ENCODE measurements around the gene CAMSAP1.
A peak's percentile ranks its signal among the peaks of the same experiment; 100 is the strongest.
"Not testable (repeated sequence)": the region's sequence is repeated elsewhere in the genome, so short reads cannot be mapped to it uniquely, and the experiment has no call there.

Gene CAMSAP1, protein sequence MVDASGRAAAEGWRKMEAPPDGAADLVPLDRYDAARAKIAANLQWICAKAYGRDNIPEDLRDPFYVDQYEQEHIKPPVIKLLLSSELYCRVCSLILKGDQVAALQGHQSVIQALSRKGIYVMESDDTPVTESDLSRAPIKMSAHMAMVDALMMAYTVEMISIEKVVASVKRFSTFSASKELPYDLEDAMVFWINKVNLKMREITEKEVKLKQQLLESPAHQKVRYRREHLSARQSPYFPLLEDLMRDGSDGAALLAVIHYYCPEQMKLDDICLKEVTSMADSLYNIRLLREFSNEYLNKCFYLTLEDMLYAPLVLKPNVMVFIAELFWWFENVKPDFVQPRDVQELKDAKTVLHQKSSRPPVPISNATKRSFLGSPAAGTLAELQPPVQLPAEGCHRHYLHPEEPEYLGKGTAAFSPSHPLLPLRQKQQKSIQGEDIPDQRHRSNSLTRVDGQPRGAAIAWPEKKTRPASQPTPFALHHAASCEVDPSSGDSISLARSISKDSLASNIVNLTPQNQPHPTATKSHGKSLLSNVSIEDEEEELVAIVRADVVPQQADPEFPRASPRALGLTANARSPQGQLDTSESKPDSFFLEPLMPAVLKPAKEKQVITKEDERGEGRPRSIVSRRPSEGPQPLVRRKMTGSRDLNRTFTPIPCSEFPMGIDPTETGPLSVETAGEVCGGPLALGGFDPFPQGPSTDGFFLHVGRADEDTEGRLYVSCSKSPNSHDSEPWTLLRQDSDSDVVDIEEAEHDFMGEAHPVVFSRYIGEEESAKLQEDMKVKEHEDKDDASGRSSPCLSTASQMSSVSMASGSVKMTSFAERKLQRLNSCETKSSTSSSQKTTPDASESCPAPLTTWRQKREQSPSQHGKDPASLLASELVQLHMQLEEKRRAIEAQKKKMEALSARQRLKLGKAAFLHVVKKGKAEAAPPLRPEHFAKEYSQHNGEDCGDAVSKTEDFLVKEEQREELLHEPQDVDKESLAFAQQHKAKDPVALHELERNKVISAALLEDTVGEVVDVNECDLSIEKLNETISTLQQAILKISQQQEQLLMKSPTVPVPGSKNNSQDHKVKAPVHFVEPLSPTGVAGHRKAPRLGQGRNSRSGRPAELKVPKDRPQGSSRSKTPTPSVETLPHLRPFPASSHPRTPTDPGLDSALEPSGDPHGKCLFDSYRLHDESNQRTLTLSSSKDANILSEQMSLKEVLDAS (N-terminal part only)

DNA sequence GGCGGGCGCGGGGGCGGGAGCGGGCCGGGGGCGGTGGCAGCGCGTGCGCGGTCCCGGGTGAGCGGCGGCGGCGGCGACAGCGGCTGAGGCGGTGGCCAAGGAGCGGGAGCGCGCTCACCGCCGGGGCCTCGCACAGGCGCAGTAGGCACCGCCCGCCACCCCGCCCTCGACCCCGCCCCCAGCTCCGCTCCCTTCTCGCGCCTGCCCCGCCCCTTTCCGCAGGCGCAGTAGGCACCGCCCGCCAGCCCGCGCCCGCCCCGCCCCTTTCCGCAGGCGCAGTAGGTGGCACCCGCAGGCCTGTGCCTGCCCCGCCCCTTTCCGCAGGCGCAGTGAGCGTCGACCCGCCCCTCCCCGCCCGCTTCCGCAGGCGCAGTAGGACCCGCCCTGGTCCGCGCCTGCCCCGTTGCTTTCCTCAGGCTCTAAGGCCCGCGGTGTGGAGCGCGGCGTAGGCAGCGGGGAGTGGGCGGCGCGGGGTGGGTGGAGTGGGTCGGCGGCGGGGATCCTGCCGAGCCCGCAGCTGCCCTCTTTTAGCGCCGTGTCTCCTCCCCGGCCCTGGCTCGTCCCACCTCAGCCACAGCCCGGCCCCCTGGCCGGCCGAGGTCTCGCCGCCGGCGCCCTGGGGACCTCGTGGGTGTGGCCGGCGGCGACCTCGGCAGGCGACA is at the start of gene CAMSAP1:
TSS of gene CAMSAP1 (minus strand) at position 116 of the 662 bp plus-strand sequence. CDS start 387 bp downstream, outside the sequence.
- intact Hi-C loops (cut with micrococcal nuclease): loop anchor here (2.0 kb wide), 1 partner anchor 19 kb away; no protein-coding TSS in a partner anchor
- peak within 1 kb of the TSS; percentile 70 for H3K4me3 Mint-ChIP-seq
- peak within 1 kb of the TSS; percentile 61 for H3K27ac Mint-ChIP-seq

DNA sequence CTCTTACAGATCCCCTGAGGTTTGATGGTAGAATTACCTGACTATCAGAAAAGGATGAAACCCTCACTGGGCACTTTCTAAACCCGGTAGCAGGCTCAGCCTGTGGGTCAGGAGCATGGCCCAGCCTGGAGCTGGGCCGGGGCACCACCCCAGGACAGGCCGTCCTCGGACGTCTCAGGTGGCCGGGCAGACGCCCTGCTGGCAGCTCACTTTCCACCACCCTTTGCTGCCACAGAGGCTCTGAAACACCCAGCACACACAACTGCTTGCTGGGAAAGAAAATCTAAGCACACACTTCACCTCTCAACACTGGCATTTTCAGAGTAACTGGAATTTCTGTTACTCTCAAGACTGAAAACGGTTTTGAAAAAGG is 49.4 kb upstream of the CAMSAP1 start:
- Mint-ChIP-seq H3K27ac (peak overlapping the region; percentile 16), H3K9me3 (no peaks in the 10 kb centered on the region), H3K4me1 (ENCODE audit: low read depth) (peaks cover 40% of the 10 kb centered on the region), H3K36me3 (ENCODE audit: low read depth) (peaks cover 72% of the 10 kb centered on the region), H3K27me3 (no peaks in the 10 kb centered on the region), H3K4me3 (no peak overlapping the region)
- intact Hi-C loops (cut with micrococcal nuclease): no loop called here

More for the DNA sequence above, at the start of gene CAMSAP1:
- H3K27me3 Mint-ChIP-seq: no peaks in the 10 kb centered on the region
- H3K36me3 Mint-ChIP-seq (ENCODE audit: low read depth): peaks cover 42% of the 10 kb centered on the region
- no peaks in the 10 kb centered on the region for H3K9me3 Mint-ChIP-seq
- H3K4me1 Mint-ChIP-seq (ENCODE audit: low read depth): peaks cover 79% of the 10 kb centered on the region

DNA sequence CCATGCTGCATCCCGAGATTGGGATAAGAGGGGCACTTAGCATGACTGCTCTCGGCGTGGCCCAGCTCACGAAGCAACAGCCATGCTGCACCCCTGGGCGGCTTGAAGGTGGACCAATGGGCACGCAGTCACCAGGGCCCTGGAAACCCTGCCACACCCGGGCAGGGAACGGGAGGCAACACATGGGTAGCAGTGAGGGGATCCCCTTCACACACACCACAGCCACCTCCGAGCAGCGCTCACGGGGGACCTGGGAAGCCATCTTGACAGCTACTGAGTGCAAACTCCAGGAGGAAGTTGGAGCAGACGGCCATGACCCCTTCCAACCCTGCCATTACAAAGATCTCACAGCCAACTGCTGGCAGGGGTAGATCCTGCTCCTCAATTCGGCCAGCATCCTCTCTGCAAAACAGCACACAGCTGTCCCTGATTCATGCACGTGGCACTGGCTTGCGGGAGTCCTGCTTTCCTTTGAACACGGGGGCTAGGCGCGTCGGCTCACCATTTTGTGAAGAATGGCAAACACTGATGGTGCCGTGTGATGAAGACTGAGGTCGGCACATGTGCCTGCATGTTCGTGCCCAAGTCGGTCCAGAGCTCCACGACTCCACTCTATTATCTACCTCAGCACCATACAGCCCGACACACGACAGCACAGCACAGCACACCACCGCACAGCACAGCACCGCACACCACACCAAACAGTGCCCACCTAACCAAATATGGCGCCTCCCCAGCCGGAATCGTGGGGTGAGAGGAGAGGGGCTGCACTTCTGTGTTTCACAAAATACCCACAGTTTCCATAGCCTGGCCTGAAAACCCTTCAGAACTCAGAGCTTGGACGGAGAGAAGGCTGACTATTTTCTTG is 48.8 kb upstream of the CAMSAP1 start:
- Mint-ChIP-seq H3K27ac (peak overlapping the region; percentile 16), H3K36me3 (ENCODE audit: low read depth) (peaks cover 78% of the 10 kb centered on the region), H3K27me3 (no peaks in the 10 kb centered on the region), H3K4me1 (ENCODE audit: low read depth) (peaks cover 34% of the 10 kb centered on the region), H3K9me3 (no peaks in the 10 kb centered on the region), H3K4me3 (no peak overlapping the region)
- intact Hi-C loops (cut with micrococcal nuclease): no loop called here

DNA sequence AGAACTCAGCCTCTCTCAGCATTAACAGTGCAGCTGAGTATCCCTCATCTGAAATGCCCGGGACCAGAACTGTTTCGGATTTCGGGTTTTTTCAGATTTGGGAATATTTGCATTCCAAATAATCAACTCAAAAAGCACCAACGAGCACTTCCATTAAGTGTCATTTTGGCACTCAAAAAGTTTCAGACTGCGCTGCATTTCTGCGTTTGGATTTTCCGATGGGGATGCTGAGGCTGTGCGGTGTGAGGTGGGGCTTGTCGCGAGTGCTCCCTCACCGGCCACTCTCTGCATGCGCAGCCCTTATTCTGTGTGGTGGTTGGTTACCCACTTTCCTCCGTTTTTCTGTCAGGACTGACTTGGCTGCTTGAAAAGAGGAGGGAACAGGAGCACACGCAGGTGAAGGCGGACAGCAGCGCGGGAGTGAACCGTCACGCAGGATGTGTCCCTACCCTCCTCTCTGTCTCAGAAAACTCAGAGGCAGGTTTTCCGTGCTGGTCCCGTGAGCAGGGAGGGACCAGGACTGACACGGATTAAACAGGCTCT is 45.4 kb upstream of the CAMSAP1 start:
- no peak overlapping the region for H3K27ac Mint-ChIP-seq
- H3K36me3 Mint-ChIP-seq (ENCODE audit: low read depth): peaks cover 96% of the 10 kb centered on the region
- no peak overlapping the region for H3K4me3 Mint-ChIP-seq
- H3K27me3 Mint-ChIP-seq: no peaks in the 10 kb centered on the region
- intact Hi-C loops (cut with micrococcal nuclease): no loop called here
- peaks cover 31% of the 10 kb centered on the region for H3K4me1 Mint-ChIP-seq (ENCODE audit: low read depth)
- no peaks in the 10 kb centered on the region for H3K9me3 Mint-ChIP-seq

DNA sequence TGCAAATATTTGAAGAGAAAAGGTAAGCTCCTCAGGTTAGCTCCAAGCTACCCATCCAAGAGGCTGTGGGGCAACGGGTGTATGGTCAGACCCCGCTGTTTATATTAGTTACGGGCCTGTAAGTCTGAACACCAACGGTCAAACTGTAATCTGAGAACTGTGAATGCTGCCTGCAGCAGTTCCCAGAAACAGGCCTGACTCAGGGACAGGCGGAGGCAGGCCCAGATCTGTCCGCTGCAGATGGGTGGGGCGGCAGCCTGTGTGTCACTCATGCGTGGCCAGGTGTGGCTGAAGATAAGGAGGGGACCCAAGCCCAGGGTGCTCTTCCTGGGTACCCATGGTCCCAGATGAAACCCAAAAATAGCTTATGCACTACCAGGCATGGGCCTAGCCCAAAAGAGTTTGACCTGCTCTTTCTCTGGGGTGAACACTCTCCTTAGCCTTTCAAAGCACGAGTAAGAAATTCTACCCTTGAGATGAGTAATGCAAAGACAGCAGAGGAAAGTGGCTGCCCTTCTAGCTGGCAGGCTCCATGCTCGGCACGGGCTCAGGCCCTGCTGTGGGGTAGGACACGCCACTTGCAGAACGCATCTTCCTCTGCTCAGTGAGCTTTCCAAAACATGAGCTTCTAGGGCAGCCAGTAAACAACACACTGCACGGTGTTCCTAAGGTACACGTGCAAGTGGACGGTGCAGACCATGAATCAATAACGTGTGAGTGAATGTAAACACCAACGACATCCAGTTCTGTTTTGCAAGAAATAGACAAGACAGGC is 44.7 kb upstream of the CAMSAP1 start:
- Mint-ChIP-seq H3K4me3 (no peak overlapping the region), H3K4me1 (ENCODE audit: low read depth) (peaks cover 30% of the 10 kb centered on the region), H3K36me3 (ENCODE audit: low read depth) (peaks cover 97% of the 10 kb centered on the region), H3K27ac (no peak overlapping the region), H3K9me3 (no peaks in the 10 kb centered on the region), H3K27me3 (no peaks in the 10 kb centered on the region)
- intact Hi-C loops (cut with micrococcal nuclease): no loop called here

DNA sequence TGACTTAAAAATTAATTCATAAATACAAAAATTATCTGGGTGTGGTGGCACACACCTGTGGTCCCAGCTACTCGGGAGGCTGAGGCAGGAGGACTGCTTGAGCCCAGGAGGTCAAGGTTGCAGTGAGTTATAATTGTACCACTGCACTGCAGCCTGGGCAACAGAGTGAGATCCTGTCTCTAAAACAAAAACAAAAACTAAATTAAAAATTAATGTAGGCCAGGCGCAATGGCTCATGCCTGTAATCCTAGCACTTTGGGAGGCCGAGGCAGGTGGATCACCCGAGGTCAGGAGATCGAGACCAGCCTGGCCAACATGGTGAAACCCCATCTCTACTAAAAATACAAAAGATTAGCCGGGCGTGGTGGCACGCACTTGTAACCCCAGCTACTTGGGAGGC is 44.0 kb upstream of the CAMSAP1 start:
- H3K9me3 Mint-ChIP-seq; intact Hi-C loops (cut with micrococcal nuclease); H3K4me3 Mint-ChIP-seq; H3K27me3 Mint-ChIP-seq; H3K27ac Mint-ChIP-seq: not testable (repeated sequence)
- Mint-ChIP-seq H3K36me3 (ENCODE audit: low read depth) (peaks cover 97% of the 10 kb centered on the region), H3K4me1 (ENCODE audit: low read depth) (peaks cover 22% of the 10 kb centered on the region)

DNA sequence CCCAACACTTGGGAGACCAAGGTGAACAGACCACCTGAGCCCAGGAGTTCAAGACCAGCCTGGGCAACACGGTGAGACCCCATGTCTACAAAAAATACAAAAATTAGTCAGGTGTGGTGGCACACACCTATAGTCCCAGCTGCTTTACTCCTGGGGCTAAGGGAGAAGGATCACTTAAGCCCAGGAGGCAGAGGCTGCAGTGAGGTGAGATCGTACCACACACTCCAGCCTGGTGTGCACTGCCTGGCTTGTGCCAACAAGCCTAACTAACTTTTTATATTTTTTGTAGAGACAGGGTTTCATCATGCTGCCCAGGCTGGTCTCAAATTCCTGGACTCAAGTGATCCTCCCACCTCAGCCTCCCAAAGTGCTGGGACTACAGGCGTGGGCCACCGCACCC is 43.5 kb upstream of the CAMSAP1 start:
- Mint-ChIP-seq H3K36me3 (ENCODE audit: low read depth) (peaks cover 97% of the 10 kb centered on the region), H3K4me1 (ENCODE audit: low read depth) (peaks cover 18% of the 10 kb centered on the region)
- H3K4me3 Mint-ChIP-seq; H3K9me3 Mint-ChIP-seq; H3K27me3 Mint-ChIP-seq; intact Hi-C loops (cut with micrococcal nuclease); H3K27ac Mint-ChIP-seq: not testable (repeated sequence)

DNA sequence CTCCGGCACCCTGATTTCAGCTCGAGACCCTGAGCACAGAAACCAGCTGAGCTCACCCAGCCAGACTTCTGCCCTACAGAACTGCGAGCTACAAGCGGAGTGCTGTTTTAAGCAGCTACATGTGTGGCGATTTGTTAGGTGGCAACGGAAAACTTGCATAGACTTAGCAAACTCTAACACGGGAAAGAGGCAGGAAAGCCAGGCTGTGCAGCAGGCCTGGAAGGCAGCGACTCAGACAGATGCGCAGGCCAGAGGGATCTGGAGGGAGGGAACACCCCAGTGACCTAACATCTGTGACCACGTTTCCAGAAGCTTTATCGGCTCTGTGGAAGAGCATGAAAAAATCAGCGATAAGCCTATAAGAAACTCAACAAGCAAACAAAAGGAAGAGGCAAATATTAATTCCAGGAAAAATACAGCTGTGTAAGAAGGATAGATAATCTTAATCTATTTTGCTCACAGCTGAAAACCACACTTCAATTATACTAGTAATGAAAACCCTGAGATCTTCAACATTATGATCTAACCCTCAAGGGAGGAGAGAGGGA is 42.9 kb upstream of the CAMSAP1 start:
- Mint-ChIP-seq H3K36me3 (ENCODE audit: low read depth) (peaks cover 97% of the 10 kb centered on the region), H3K27ac (peak overlapping the region; percentile 66), H3K9me3 (no peaks in the 10 kb centered on the region), H3K4me3 (no peak overlapping the region), H3K27me3 (no peaks in the 10 kb centered on the region), H3K4me1 (ENCODE audit: low read depth) (peaks cover 16% of the 10 kb centered on the region)
- intact Hi-C loops (cut with micrococcal nuclease): no loop called here

DNA sequence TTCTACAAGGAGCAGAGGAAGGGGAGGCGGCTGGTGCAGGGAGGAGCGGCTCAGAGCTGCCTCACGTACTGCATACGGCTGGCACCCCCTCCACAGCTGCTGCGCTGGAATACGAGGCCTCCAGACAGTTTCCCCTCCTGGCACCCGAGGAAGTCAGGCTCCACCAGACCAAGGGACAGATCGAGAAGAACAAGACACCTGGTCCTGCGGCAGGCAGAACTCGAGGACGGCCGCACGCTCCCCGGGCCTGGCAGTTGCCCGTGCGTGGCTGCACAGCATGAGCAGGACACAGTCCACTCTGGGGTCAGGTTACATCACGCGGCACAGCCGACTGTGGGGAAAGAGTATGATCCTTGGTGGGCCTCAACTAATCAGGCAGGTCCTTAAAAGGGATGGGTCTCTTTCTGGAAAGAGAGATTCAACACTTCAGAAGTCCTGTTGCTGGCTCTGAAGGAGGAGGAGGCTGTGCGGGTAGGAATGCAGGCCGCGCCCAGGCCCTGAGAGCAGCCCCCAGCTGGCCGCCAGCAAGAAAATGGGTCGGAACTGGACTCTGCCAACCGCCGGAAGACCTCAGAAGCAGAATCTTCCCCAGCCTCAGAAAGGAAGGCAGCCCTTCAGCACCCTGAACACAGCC is 42.3 kb upstream of the CAMSAP1 start:
- intact Hi-C loops (cut with micrococcal nuclease): no loop called here
- Mint-ChIP-seq H3K4me1 (ENCODE audit: low read depth) (peaks cover 16% of the 10 kb centered on the region), H3K27me3 (no peaks in the 10 kb centered on the region), H3K9me3 (no peaks in the 10 kb centered on the region), H3K4me3 (no peak overlapping the region), H3K27ac (peak overlapping the region; percentile 66), H3K36me3 (ENCODE audit: low read depth) (peaks cover 97% of the 10 kb centered on the region)

DNA sequence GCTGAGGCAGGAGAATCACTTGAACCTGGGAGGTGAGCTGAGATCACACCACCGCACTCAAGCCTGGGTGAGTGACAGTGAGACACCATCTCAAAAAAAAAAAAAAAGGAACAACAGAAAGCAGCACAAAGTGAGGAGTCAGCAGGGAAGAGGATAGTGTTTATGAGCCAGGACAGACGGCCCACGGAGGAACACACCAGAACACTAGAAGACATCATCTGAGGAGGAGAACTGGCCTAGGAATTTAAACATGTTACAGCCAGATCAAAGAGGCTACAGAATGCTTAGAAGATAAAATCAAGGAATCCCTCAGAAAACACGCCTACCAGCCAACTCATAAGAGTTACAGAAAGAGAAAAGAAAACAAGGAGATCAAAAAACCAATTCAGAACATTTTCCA is 41.6 kb upstream of the CAMSAP1 start:
- no peaks in the 10 kb centered on the region for H3K27me3 Mint-ChIP-seq

DNA sequence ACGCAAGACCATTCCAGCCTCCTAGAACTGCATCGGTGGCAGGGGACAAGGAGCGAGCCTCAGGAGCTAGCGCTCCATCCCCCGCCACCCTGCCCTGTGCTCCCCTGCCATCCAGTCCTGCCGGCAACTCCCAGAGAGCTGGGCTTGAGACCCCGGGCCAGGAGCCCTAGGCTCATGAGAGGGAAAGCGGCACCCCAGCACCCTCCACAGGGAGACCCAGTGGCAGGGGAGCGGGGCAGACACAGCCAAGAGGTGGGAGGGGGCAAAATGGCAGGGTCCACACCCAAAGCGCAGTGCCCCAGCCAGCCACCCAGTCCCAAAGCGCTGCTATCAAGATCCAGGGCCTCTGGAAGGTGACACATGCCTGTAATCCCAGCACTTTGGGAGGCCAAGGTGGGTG is 41.1 kb upstream of the CAMSAP1 start:
- Mint-ChIP-seq H3K27ac (peak overlapping the region; percentile 66), H3K27me3 (no peaks in the 10 kb centered on the region), H3K4me3 (no peak overlapping the region), H3K36me3 (ENCODE audit: low read depth) (peaks cover 97% of the 10 kb centered on the region), H3K9me3 (no peaks in the 10 kb centered on the region), H3K4me1 (ENCODE audit: low read depth) (peaks cover 21% of the 10 kb centered on the region)
- intact Hi-C loops (cut with micrococcal nuclease): no loop called here

More for the DNA sequence above, 41.6 kb upstream of the CAMSAP1 start:
- intact Hi-C loops (cut with micrococcal nuclease): no loop called here
- Mint-ChIP-seq H3K9me3 (no peaks in the 10 kb centered on the region), H3K4me1 (ENCODE audit: low read depth) (peaks cover 21% of the 10 kb centered on the region), H3K36me3 (ENCODE audit: low read depth) (peaks cover 97% of the 10 kb centered on the region), H3K4me3 (no peak overlapping the region), H3K27ac (peak overlapping the region; percentile 66)

Measured in dendritic cell treated with granulocyte-macrophage colony-stimulating factor and Interleukin-4, amounts not matched to agents 40 ng/mL and 50 ng/mL, for 4 days (primary cell).